SIG-M5 (cell line): ENCODE results near the gene TRPM3.

Experiments
- DNase-seq: peaks from one replicate; lab custom pipeline; 2025; lab: John Stamatoyannopoulos, UW

The TRPM3 gene

GRCh38 chr9:70883963-70884793 lies 237.2 kb downstream of the TRPM3 start:
- no peak for DNase-seq

GRCh38 chr9:70883056-70883455 lies 238.4 kb downstream of the TRPM3 start:
- DNase-seq, result no peak

GRCh38 chr9:70881333-70881732 lies 240.1 kb downstream of the TRPM3 start:
- DNase-seq, result no peak

- DNase-seq, result no peak
These were observed 240.9 kb downstream of the TRPM3 start for GRCh38 chr9:70880535-70880934.

GRCh38 chr9:70878576-70878975 lies 242.8 kb downstream of the TRPM3 start:
- no peak for DNase-seq

- DNase-seq, result no peak
These were observed 247.0 kb downstream of the TRPM3 start for GRCh38 chr9:70874451-70874850.

- DNase-seq, result no peak
These were observed 247.9 kb downstream of the TRPM3 start for GRCh38 chr9:70873506-70873905.

- DNase-seq, result no peak
These were observed 252.5 kb downstream of the TRPM3 start for GRCh38 chr9:70868661-70869652.

- no peak for DNase-seq
These were observed 253.4 kb downstream of the TRPM3 start for GRCh38 chr9:70868041-70868440.

GRCh38 chr9:70865471-70865870 lies 255.9 kb downstream of the TRPM3 start:
- DNase-seq, result no peak

GRCh38 chr9:70861797-70862196 lies 259.6 kb downstream of the TRPM3 start:
- DNase-seq, result no peak

GRCh38 chr9:70861376-70861775 lies 260.0 kb downstream of the TRPM3 start:
- DNase-seq, result no peak

- DNase-seq, result no peak
These were observed 261.7 kb downstream of the TRPM3 start for GRCh38 chr9:70859694-70860093.

- no peak for DNase-seq
These were observed 265.0 kb downstream of the TRPM3 start for GRCh38 chr9:70856411-70856810.

GRCh38 chr9:70852711-70853240 lies 268.6 kb downstream of the TRPM3 start:
- DNase-seq, result no peak

GRCh38 chr9:70840266-70840665 lies 281.2 kb downstream of the TRPM3 start:
- DNase-seq, result no peak

- DNase-seq, result no peak
These were observed 286.1 kb downstream of the TRPM3 start for GRCh38 chr9:70835323-70835722.

GRCh38 chr9:70832492-70832891 lies 288.9 kb downstream of the TRPM3 start:
- no peak for DNase-seq

- DNase-seq, result no peak
These were observed 290.8 kb downstream of the TRPM3 start for GRCh38 chr9:70830618-70831017.

GRCh38 chr9:70829591-70830265 lies 291.7 kb downstream of the TRPM3 start:
- DNase-seq, result no peak

- DNase-seq, result no peak
These were observed 294.9 kb downstream of the TRPM3 start for GRCh38 chr9:70826562-70826961.

- DNase-seq, result no peak
These were observed 298.1 kb downstream of the TRPM3 start for GRCh38 chr9:70823284-70823683.
